HG02588 (cell line): ENCODE data around the gene P2RY6.

Experiments used
- ATAC-seq: cut with Tn5 transposase; IDR thresholded peaks from one replicate; pipeline ENCODE4 v1.9.1; 2021; ENCODE audit warnings: mild to moderate bottlenecking, moderate library complexity; ENCODE audit not compliant: unreplicated experiment

Gene P2RY6

GRCh38 chr11:73295241-73295995 is 23.3 kb downstream of the P2RY6 start:
- no peak for ATAC-seq

GRCh38 chr11:73295996-73296318 is 23.8 kb downstream of the P2RY6 start:
- no peak for ATAC-seq

GRCh38 chr11:73296501-73297230 is 24.5 kb downstream of the P2RY6 start:
- ATAC-seq = no peak

GRCh38 chr11:73297231-73297590 is 25.1 kb downstream of the P2RY6 start:
- no peak for ATAC-seq

- no peak for ATAC-seq
Observed at GRCh38 chr11:73297702-73298101, 25.6 kb downstream of the P2RY6 start.

GRCh38 chr11:73298233-73298632 is 26.1 kb downstream of the P2RY6 start:
- ATAC-seq = no peak

GRCh38 chr11:73299751-73300150 is 27.6 kb downstream of the P2RY6 start:
- ATAC-seq = no peak

GRCh38 chr11:73306069-73306841 is 34.1 kb downstream of the P2RY6 start:
- ATAC-seq = no peak

- ATAC-seq = no peak
Observed at GRCh38 chr11:73306977-73307322, 34.8 kb downstream of the P2RY6 start.

GRCh38 chr11:73307323-73308002 is 35.3 kb downstream of the P2RY6 start:
- peak; percentile 44 for ATAC-seq

GRCh38 chr11:73308003-73308960 is 36.1 kb downstream of the P2RY6 start, which contains the start of gene ARHGEF17:
ARHGEF17 (plus strand) TSS chr11:73308276; CDS start chr11:73308639, 363 bp downstream.
- peak; percentile 21 for ATAC-seq

- ATAC-seq = no peak
Observed at GRCh38 chr11:73308961-73309919, 37.1 kb downstream of the P2RY6 start.

- no peak for ATAC-seq
Observed at GRCh38 chr11:73310076-73310475, 37.9 kb downstream of the P2RY6 start.

GRCh38 chr11:73310661-73311393 is 38.7 kb downstream of the P2RY6 start:
- ATAC-seq = no peak

GRCh38 chr11:73311394-73311869 is 39.3 kb downstream of the P2RY6 start:
- ATAC-seq = no peak

- no peak for ATAC-seq
Observed at GRCh38 chr11:73312036-73312435, 39.9 kb downstream of the P2RY6 start.

- no peak for ATAC-seq
Observed at GRCh38 chr11:73312851-73313327, 40.8 kb downstream of the P2RY6 start.

- ATAC-seq = no peak
Observed at GRCh38 chr11:73313652-73314051, 41.5 kb downstream of the P2RY6 start.
